Upper lobe of right lung (tissue), 1 donor: ENCODE data around the gene BICD2. TPM values are rescaled to one million over a fixed set of nuclear protein-coding genes. Genes with fewer than 3 reads are reported as not detected.

Experiments
- ATAC-seq: fragments of 200-7000 bp; cut with Tn5 transposase; one replicate; pipeline ENCODE4 v1.9.1; 2020; ENCODE audit warnings: mild to moderate bottlenecking, moderate library complexity
- DNase-seq: peaks from one replicate; pipeline ENCODE4 v3.0.0-alpha.2; 2020
- H3K27ac ChIP-seq: fragments of 200-600 bp; one replicate; pipeline ENCODE4 v1.8.0; 2022
- H3K27me3 ChIP-seq: fragments of 200-600 bp; one replicate; pipeline ENCODE4 v1.8.0; 2022; ENCODE audit warnings: mild to moderate bottlenecking
- H3K36me3 ChIP-seq: fragments of 200-600 bp; one replicate; pipeline ENCODE4 v1.8.0; 2022
- H3K4me1 ChIP-seq: fragments of 200-600 bp; one replicate; pipeline ENCODE4 v1.8.0; 2022
- H3K4me3 ChIP-seq: fragments of 200-600 bp; one replicate; pipeline ENCODE4 v1.8.0; 2022; ENCODE audit warnings: mild to moderate bottlenecking
- H3K9me3 ChIP-seq: fragments of 200-600 bp; one replicate; pipeline ENCODE4 v1.8.0; 2022
- CTCF ChIP-seq: fragments of 200-600 bp; IDR thresholded peaks from one replicate; pipeline ENCODE4 v1.8.0; 2022; ENCODE audit warnings: antibody characterized with exemption
- intact Hi-C: fragments of 100-400 bp; cut with DNase I; formaldehyde crosslinking; loops from one replicate; pipeline ENCODE4 v1.11.0; 2022
- total RNA-seq: library from RNA; stranded (reverse); fragmentation: NEBNext Ultra II Directional; extraction: Animal tissue kit (Norgen Biotek cat#: 25700); gene quantifications from one replicate; pipeline ENCODE4 v1.2.1, GENCODE V29; 2021
- donor health status: DM: no; HTN: yes; CAD: no; lungs with severe emphysema.

Gene BICD2
- total RNA-seq, 1 donor from 2014 or later = 38.6 TPM

GRCh38 chr9:92729735-92730155 is 34.9 kb downstream of the BICD2 start:
- Histone ChIP-seq H3K4me3 (no peak overlapping the region), H3K9me3 (no peaks in the 10 kb centered on the region), H3K4me1 (peaks cover 6% of the 10 kb centered on the region), H3K36me3 (peaks cover 13% of the 10 kb centered on the region), H3K27ac (no peak overlapping the region), H3K27me3 (no peaks in the 10 kb centered on the region)
- DNase-seq (peak; percentile 53), ATAC-seq (no peak)
- intact Hi-C loops = no loop called here
- no peak for TF ChIP-seq CTCF

- Histone ChIP-seq H3K4me3 (no peak overlapping the region), H3K27me3 (no peaks in the 10 kb centered on the region), H3K27ac (no peak overlapping the region), H3K4me1 (peaks cover 11% of the 10 kb centered on the region), H3K36me3 (peaks cover 13% of the 10 kb centered on the region), H3K9me3 (no peaks in the 10 kb centered on the region)
- DNase-seq (peak; percentile 74), ATAC-seq (peak; percentile 74)
- intact Hi-C loops = no loop called here
- TF ChIP-seq CTCF = peak; percentile 46
Measured at GRCh38 chr9:92728831-92729734, 35.5 kb downstream of the BICD2 start.

- Histone ChIP-seq H3K27ac (no peak overlapping the region), H3K36me3 (peaks cover 13% of the 10 kb centered on the region), H3K27me3 (no peaks in the 10 kb centered on the region), H3K9me3 (no peaks in the 10 kb centered on the region), H3K4me3 (no peak overlapping the region), H3K4me1 (peaks cover 20% of the 10 kb centered on the region)
- no peak for ATAC-seq
- peak; percentile 21 for DNase-seq
- intact Hi-C loops = no loop called here
- TF ChIP-seq CTCF = no peak
Measured at GRCh38 chr9:92727716-92728700, 36.6 kb downstream of the BICD2 start.

GRCh38 chr9:92726971-92727715 is 37.5 kb downstream of the BICD2 start:
- Histone ChIP-seq H3K4me3 (no peak overlapping the region), H3K27me3 (no peaks in the 10 kb centered on the region), H3K9me3 (no peaks in the 10 kb centered on the region), H3K27ac (no peak overlapping the region), H3K4me1 (peaks cover 26% of the 10 kb centered on the region), H3K36me3 (peaks cover 19% of the 10 kb centered on the region)
- ATAC-seq (no peak), DNase-seq (no peak)
- intact Hi-C loops = no loop called here
- TF ChIP-seq CTCF = no peak

- no peak for ATAC-seq
- DNase-seq = no peak
- H3K9me3 ChIP-seq = no peaks in the 10 kb centered on the region
- intact Hi-C loops = no loop called here
- H3K4me3 ChIP-seq = no peak overlapping the region
- H3K27ac ChIP-seq = no peak overlapping the region
- H3K4me1 ChIP-seq = peaks cover 26% of the 10 kb centered on the region
- no peak for TF ChIP-seq CTCF
- H3K27me3 ChIP-seq = no peaks in the 10 kb centered on the region
- H3K36me3 ChIP-seq = peaks cover 27% of the 10 kb centered on the region
Measured at GRCh38 chr9:92726348-92726747, 38.3 kb downstream of the BICD2 start.
